Measurements from ENCODE around the gene MIB2. TPM values are rescaled to one million over a fixed set of nuclear protein-coding genes. Genes with fewer than 3 reads are reported as not detected.

The MIB2 gene
- polyA plus RNA-seq, 1 of the 3 experiments (the other 2 are of a cell fraction): 45.4 TPM

DNA sequence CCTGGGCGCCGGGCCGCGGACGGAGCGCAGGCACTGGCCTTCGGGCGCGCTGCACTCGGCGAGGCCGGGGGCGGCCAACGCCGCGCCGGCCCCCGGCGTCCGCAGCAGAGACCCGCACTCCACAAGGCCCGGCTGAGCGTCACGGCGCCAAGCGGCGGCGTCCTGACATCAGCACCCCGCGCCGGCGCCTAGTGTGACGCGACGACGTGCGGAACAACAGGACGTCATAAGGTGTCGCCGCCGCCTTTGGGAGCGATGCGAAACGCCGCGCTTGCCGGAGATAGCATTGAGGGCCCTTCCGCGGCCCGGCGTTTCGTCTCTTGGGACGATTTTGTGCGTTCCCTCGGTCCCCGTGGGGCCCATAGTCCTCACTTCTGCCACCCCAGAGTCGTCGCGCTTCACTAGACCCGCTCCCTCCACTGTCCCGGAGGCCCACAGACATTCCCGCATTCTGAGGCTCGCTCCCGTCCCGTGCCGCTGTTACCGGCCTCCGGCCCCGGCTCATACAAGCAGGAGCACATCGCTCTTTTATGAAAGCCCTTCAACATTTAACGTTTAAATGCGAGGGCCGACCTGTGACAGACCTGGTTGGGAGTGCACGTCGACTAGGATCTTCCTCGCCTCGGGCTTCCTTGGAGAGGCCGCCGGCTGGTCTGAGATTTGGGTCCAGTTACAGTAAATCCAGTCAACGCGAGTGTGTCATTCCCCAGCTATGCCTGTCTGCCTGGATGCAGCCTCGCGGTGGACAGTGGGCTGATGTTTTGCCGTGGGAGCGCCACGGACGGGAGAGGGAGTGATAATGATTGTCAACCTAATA, 40.4 kb upstream of the MIB2 start, which contains the start of gene SSU72 (continued):
- TF ChIP-seq TEAD4 (IDR thresholded peaks at IDR 0.05; ENCODE audit: borderline replicate concordance, insufficient read depth): no peak
- peak; percentile 65 for TF ChIP-seq ELF1 (IDR thresholded peaks at IDR 0.05)
- no peak for TF ChIP-seq FOSL2 (IDR thresholded peaks at IDR 0.05; ENCODE audit: borderline replicate concordance, low read depth)
- no peak for TF ChIP-seq RAD21 (IDR thresholded peaks at IDR 0.05; ENCODE audit: low read length)
- no peak for TF ChIP-seq FOXM1 (IDR thresholded peaks at IDR 0.05; ENCODE audit: low read depth)
- no peak for TF ChIP-seq TCF12 (IDR thresholded peaks at IDR 0.05)
- TF ChIP-seq, protein P1, sequence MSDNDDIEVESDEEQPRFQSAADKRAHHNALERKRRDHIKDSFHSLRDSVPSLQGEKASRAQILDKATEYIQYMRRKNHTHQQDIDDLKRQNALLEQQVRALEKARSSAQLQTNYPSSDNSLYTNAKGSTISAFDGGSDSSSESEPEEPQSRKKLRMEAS (IDR thresholded peaks at IDR 0.05; ENCODE audit: low read depth): 0 out of 2 replicates have a peak, but pooled peaks have one; percentile 32
- peak; percentile 79 for TF ChIP-seq CHD2 (IDR thresholded peaks at IDR 0.05; ENCODE audit: low read length, partially characterized antibody)

GRCh38 chr1:1577367-1578011, 37.8 kb upstream of the MIB2 start:
- H3K9ac ChIP-seq: no peak overlapping the region
- H2AFZ ChIP-seq (ENCODE audit: low read depth): no peak overlapping the region
- POLR2A ChIA-PET: no interaction called here
- CTCF ChIA-PET: interaction anchor here (1.0 to 1.3 kb wide), 2 partner anchors 9 to 21 kb away, joined by 3 to 5 read pairs; no protein-coding TSS in a partner anchor
- TF ChIP-seq RCOR1 (IDR thresholded peaks at IDR 0.05; ENCODE audit: low read length) (no peak), PBX3 (IDR thresholded peaks at IDR 0.05) (no peak), GATA2 (CRISPR knock-in tag; IDR thresholded peaks at IDR 0.05) (no peak), NRF1 (IDR thresholded peaks at IDR 0.05; ENCODE audit: low read depth, low read length) (no peak), MXI1 (IDR thresholded peaks at IDR 0.05; ENCODE audit: low read depth, low read length) (no peak), ELF1 (IDR thresholded peaks at IDR 0.05) (no peak), TAF1 (IDR thresholded peaks at IDR 0.05; ENCODE audit: borderline replicate concordance, low read depth, low read length) (no peak), FOSL2 (IDR thresholded peaks at IDR 0.05; ENCODE audit: borderline replicate concordance, low read depth) (no peak), EP300 (IDR thresholded peaks at IDR 0.05; ENCODE audit: borderline replicate concordance in 1 of 2, low read depth in 1 of 2, low read length in 1 of 2) (no peak), SIN3A (IDR thresholded peaks at IDR 0.05; ENCODE audit: borderline replicate concordance, low read depth, low read length) (no peak), MEF2A (IDR thresholded peaks at IDR 0.05; ENCODE audit: borderline replicate concordance, low read depth) (no peak)
- TF ChIP-seq, protein P1 (IDR thresholded peaks at IDR 0.05; ENCODE audit: low read depth): no peak
- H3K4me1 ChIP-seq (ENCODE audit: control insufficient read depth in 1 of 2, insufficient read depth in 2 of 2, low read depth in 1 of 2, low read length in 1 of 2): peaks cover 0 to 7% of the 10 kb centered on the region in 2 experiments; a peak in 1 of 4 replicates
- H3K9me2 ChIP-seq: no peaks in the 10 kb centered on the region
- no peak overlapping the region for H3K4me2 ChIP-seq
- H3F3A ChIP-seq (replicated peaks; ENCODE audit: insufficient read depth): peaks cover 14% of the 10 kb centered on the region
- H4K20me1 ChIP-seq (ENCODE audit: insufficient read depth): no peaks in the 10 kb centered on the region; the same call in 1 of the 2 replicates
- H3K27ac ChIP-seq (ENCODE audit: low read depth in 2 of 2, low read length in 1 of 2): no peak overlapping the region
- H3K4me3 ChIP-seq (ENCODE audit: low read depth in 2 of 2, low read length in 1 of 2): no peak overlapping the region
- no peaks in the 10 kb centered on the region for H3K9me3 ChIP-seq
- H3K36me3 ChIP-seq (replicated peaks in 1 of 2; ENCODE audit: control insufficient read depth in 1 of 2, insufficient read depth in 2 of 2, low read length in 1 of 2): peaks cover 0 to 5% of the 10 kb centered on the region in 2 experiments
- peaks cover 19% of the 10 kb centered on the region for H3K79me2 ChIP-seq (ENCODE audit: insufficient read depth)
- DNase-seq: no peak
- WGBS (ENCODE audit: low lambda C conversion rate): 51% methylated on average over 6 of the region's 10 CpGs
- H3K27me3 ChIP-seq (ENCODE audit: insufficient read depth): peaks cover 5% of the 10 kb centered on the region; the same call in 1 of the 2 replicates

All from SK-N-SH (cell line).